ENCODE results near the gene CETN2.

DNA sequence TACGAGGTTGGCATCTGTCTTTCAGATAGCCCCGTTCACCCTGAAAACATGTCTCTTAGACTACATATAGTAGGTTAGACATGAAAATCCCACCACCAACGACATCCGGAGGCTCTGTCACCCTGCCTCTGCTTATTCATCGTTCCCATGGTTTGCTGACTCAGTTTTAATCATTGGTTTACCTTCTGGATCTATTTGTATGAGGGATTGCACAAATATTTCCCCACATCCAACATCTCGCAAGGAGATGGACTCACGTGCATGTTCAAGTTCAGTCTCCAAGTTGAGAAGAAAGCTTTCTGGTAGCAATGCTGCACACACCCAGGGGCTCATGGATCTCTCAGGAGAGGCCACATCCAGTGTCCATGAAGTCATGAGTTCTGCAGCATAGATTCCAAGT lies 10.8 kb downstream of the CETN2 start:
- TF ChIP-seq, protein P1, sequence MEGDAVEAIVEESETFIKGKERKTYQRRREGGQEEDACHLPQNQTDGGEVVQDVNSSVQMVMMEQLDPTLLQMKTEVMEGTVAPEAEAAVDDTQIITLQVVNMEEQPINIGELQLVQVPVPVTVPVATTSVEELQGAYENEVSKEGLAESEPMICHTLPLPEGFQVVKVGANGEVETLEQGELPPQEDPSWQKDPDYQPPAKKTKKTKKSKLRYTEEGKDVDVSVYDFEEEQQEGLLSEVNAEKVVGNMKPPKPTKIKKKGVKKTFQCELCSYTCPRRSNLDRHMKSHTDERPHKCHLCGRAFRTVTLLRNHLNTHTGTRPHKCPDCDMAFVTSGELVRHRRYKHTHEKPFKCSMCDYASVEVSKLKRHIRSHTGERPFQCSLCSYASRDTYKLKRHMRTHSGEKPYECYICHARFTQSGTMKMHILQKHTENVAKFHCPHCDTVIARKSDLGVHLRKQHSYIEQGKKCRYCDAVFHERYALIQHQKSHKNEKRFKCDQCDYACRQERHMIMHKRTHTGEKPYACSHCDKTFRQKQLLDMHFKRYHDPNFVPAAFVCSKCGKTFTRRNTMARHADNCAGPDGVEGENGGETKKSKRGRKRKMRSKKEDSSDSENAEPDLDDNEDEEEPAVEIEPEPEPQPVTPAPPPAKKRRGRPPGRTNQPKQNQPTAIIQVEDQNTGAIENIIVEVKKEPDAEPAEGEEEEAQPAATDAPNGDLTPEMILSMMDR (conservative IDR thresholded peaks at IDR 0.05 in 1 of 2, IDR thresholded peaks at IDR 0.05 in 1 of 2; ENCODE audit: extremely low read depth in 1 of 2, insufficient read depth in 1 of 2, low read depth in 1 of 2, low read length in 2 of 2), result no peak
- no peak for TF ChIP-seq EZH2 (IDR thresholded peaks at IDR 0.05; ENCODE audit: borderline replicate concordance, low read length)
